Vagina (tissue), 2 donors: ENCODE measurements around the gene INTS6. TPM values are rescaled to one million over a fixed set of nuclear protein-coding genes. Genes with fewer than 3 reads are reported as not detected.

Experiments used
- DNase-seq, 2 donors: peaks; one replicate each; pipeline ENCODE4 v3.0.0-alpha.2; 2017; ENCODE audit errors: extremely low spot score in 2 of 2
- H3K27ac ChIP-seq: fragments of 200-600 bp; sonication (generic); one replicate; pipeline ENCODE4 v1.5.1; 2019
- H3K27me3 ChIP-seq: fragments of 200-600 bp; sonication (generic); one replicate; pipeline ENCODE4 v1.5.1; 2019
- H3K36me3 ChIP-seq, 2 donors: fragments of 200-600 bp; sonication (generic); one replicate each; pipeline ENCODE4 v1.5.1; 2017 to 2019
- H3K4me1 ChIP-seq: fragments of 200-600 bp; sonication (generic); one replicate; pipeline ENCODE4 v1.5.1; 2019
- H3K4me3 ChIP-seq, 2 donors: fragments of 200-600 bp; sonication (generic); 1 replicate in 1 of 2; 2 replicates in 1 of 2; pipeline ENCODE4 v1.5.1; 2016 to 2019
- H3K9me3 ChIP-seq: fragments of 200-600 bp; sonication (generic); one replicate; pipeline ENCODE4 v1.5.1; 2019
- POLR2A ChIP-seq, 2 donors: fragments of 450-650 bp; IDR thresholded peaks; one replicate each; pipeline ENCODE4 v1.6.1; 2017; ENCODE audit warnings: antibody characterized with exemption in 2 of 2, mild to moderate bottlenecking in 2 of 2, moderate library complexity in 2 of 2
- POLR2AphosphoS5 ChIP-seq, 2 donors: sonication (generic); formaldehyde crosslinking; IDR thresholded peaks; one replicate each; pipeline ENCODE4 v1.9.0; 2017; ENCODE audit warnings: antibody characterized with exemption in 2 of 2, mild to moderate bottlenecking in 2 of 2, low read depth in 1 of 2; ENCODE audit not compliant: insufficient read depth in 1 of 2
- intact Hi-C: fragments of 100-400 bp; cut with DNase I; formaldehyde crosslinking; loops from one replicate; pipeline ENCODE4 v1.15.1; 2023
- total RNA-seq: library from RNA; depleted of rRNA; stranded (reverse); fragments of >200 nt; gene quantifications from one replicate; pipeline ENCODE4 v1.2.3, GENCODE V29; 2016
- TF ChIP-seq, protein P1 (sequence below), 3 experiments: fragments of 450-650 bp in 2 of 3; fragments of 200-600 bp in 1 of 3; sonication (generic) in 1 of 3; IDR thresholded peaks; one replicate each; pipeline ENCODE4 v1.5.1; 2017 to 2019; ENCODE audit warnings: antibody characterized with exemption in 3 of 3, mild to moderate bottlenecking in 2 of 3, moderate library complexity in 2 of 3

The INTS6 gene
- total RNA-seq, 1 donor from 2014 or later, result 56.2 TPM

DNA sequence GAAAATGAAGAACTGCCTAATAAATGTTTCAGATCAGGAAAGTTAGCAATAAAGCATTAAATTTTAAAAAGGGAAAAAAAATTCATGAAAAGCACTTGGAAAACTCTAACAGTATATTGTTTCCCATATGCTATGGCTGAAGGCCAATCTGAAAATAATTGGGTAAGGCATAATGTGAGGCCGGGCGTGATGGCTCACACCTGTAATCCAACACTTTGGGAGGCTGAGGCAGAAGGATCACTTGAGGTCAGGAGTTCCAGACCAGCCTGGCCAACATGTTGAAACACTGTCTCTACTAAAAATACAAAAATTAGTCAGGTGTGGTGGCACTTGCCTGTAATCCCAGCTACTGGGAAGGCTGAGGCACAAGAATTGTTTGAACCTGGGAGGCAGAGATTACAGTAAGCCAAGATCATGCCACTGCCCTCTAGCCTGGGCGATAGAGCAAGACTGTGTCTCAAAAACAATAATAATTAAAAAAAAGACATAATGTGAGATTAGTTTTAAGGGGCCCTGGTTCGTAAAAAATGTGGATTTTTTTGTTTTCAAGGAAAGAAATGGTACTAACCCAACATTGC is 15.2 kb downstream of the INTS6 start:
- Histone ChIP-seq H3K36me3 (no peaks in the 10 kb centered on the region), H3K9me3 (no peaks in the 10 kb centered on the region), H3K4me3 (no peak overlapping the region), H3K4me1 (no peaks in the 10 kb centered on the region), H3K27ac (no peak overlapping the region), H3K27me3 (no peaks in the 10 kb centered on the region)
- TF ChIP-seq POLR2A (IDR thresholded peaks at IDR 0.05) (no peak), POLR2AphosphoS5 (IDR thresholded peaks at IDR 0.05; ENCODE audit: insufficient read depth in 1 of 2, low read depth in 1 of 2) (no peak)
- TF ChIP-seq, protein P1, sequence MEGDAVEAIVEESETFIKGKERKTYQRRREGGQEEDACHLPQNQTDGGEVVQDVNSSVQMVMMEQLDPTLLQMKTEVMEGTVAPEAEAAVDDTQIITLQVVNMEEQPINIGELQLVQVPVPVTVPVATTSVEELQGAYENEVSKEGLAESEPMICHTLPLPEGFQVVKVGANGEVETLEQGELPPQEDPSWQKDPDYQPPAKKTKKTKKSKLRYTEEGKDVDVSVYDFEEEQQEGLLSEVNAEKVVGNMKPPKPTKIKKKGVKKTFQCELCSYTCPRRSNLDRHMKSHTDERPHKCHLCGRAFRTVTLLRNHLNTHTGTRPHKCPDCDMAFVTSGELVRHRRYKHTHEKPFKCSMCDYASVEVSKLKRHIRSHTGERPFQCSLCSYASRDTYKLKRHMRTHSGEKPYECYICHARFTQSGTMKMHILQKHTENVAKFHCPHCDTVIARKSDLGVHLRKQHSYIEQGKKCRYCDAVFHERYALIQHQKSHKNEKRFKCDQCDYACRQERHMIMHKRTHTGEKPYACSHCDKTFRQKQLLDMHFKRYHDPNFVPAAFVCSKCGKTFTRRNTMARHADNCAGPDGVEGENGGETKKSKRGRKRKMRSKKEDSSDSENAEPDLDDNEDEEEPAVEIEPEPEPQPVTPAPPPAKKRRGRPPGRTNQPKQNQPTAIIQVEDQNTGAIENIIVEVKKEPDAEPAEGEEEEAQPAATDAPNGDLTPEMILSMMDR (IDR thresholded peaks at IDR 0.05), result no peak
- no peak for DNase-seq
- intact Hi-C loops, result no loop called here

DNA sequence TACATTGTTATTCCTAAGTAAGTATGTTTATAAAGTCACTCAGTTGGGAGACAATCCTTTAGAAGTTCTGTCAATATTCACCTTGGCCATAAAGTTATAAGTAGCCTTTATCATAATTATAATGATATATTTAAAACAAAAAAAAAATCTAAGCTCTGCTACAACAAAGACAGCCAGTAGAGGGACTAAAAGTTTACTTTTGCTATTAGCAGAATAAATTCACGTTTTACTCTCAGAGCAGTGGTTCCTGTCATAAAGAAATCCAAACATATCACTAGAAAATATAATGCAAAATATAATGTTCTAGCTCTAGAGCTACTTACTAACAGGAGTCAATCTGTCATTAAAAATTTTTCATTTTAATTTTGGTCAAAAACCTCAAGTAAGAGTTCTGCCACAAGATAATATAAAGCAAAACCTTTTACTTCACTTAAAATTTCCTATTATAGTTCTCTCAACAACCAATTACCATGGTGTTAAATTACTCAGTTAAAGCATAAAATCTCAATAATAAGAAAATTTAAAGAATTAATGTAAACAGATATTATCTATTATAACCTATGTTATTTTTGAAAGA is 17.7 kb downstream of the INTS6 start:
- Histone ChIP-seq H3K9me3 (no peaks in the 10 kb centered on the region), H3K27ac (no peak overlapping the region), H3K4me3 (no peak overlapping the region), H3K27me3 (no peaks in the 10 kb centered on the region), H3K36me3 (peaks cover 0 to 1% of the 10 kb centered on the region in 2 donors), H3K4me1 (no peaks in the 10 kb centered on the region)
- intact Hi-C loops, result no loop called here
- no peak for DNase-seq
- no peak for TF ChIP-seq POLR2AphosphoS5 (IDR thresholded peaks at IDR 0.05; ENCODE audit: insufficient read depth in 1 of 2, low read depth in 1 of 2)
- no peak for TF ChIP-seq POLR2A (IDR thresholded peaks at IDR 0.05)
- TF ChIP-seq, protein P1 (IDR thresholded peaks at IDR 0.05), result peak in 1 of 3 experiments; percentile 30

DNA sequence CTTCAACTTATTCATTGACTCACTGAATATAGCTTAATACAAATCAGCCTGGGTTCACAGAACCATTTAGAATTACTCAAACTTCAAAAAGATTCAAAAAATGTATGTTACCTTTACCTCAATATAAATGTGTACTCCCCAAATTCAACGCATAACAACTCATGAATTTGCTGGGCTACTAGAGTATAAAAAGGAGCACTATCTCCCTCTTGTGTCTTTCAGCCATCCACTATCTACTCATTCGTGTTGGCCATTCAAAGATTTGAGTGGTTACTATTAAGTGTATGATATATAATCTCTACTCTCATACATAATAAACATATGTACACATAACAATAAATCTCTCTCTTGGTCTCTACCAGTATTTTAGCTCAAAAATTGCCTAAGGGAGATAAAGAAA is 20.3 kb downstream of the INTS6 start:
- Histone ChIP-seq H3K27me3 (no peaks in the 10 kb centered on the region), H3K9me3 (no peaks in the 10 kb centered on the region), H3K36me3 (peaks cover 0 to 12% of the 10 kb centered on the region in 2 donors), H3K4me3 (no peak overlapping the region), H3K4me1 (no peaks in the 10 kb centered on the region), H3K27ac (no peak overlapping the region)
- intact Hi-C loops, result no loop called here
- DNase-seq, result no peak
- no peak for TF ChIP-seq POLR2AphosphoS5 (IDR thresholded peaks at IDR 0.05; ENCODE audit: insufficient read depth in 1 of 2, low read depth in 1 of 2)
- no peak for TF ChIP-seq POLR2A (IDR thresholded peaks at IDR 0.05)
- TF ChIP-seq, protein P1 (IDR thresholded peaks at IDR 0.05), result no peak

DNA sequence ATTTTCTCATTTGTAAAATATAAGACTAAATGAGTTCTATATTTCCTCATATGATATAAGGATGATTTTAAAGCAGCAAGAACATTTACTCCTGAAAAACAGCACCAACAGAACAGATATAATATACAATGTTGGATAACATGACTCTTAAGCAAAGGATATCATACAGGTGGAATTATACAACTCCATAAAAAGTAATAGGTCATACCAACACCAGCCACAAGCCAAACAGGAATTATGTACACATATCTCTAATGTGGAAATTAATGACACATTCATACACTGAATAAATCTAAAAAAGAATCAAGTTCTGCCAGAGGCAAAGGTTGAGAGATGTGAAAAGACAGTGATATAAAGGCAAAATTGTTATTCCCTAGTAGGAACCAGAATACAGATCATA is 25.9 kb downstream of the INTS6 start:
- H3K27ac ChIP-seq, result no peak overlapping the region
- no peak overlapping the region for H3K4me3 ChIP-seq
- peaks cover 0 to 12% of the 10 kb centered on the region in 2 donors for H3K36me3 ChIP-seq
- H3K27me3 ChIP-seq, result no peaks in the 10 kb centered on the region
- H3K9me3 ChIP-seq, result no peaks in the 10 kb centered on the region
- TF ChIP-seq POLR2A (IDR thresholded peaks at IDR 0.05), result no peak
- TF ChIP-seq, protein P1 (IDR thresholded peaks at IDR 0.05), result no peak
- no peak for TF ChIP-seq POLR2AphosphoS5 (IDR thresholded peaks at IDR 0.05; ENCODE audit: insufficient read depth in 1 of 2, low read depth in 1 of 2)
- H3K4me1 ChIP-seq, result peaks cover 35% of the 10 kb centered on the region
- DNase-seq, result no peak
- intact Hi-C loops, result no loop called here

DNA sequence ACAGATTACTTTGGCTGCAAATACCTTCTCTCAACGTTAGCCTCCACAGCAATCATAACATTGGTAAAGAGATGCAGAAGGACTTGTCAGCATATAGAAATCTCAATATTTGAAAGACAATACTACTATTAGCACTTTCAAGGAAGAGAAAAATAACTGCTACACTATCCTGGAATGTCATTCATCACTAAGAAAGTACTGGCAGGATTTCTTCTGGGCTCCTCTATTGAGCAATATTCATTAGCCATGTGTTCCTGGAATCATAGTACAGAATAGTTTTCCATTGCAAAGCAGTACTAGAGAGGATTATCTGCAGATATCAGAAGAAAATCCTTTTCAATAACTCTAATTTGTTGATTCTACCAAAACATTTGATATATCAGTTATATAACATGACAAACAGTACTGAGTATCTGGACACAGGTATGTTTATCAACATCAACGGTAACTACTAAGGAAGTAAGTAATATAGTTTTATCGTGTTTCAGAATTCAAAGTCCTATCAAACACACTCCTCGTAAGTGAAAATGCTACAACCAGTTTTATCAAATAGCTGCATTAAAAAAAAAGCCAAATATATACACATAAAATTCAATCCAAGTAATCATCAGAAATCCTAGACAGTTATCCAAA is 27.3 kb downstream of the INTS6 start:
- TF ChIP-seq POLR2AphosphoS5 (IDR thresholded peaks at IDR 0.05; ENCODE audit: insufficient read depth in 1 of 2, low read depth in 1 of 2), result peak in 1 of 2 donors; percentile 19
- TF ChIP-seq, protein P1 (IDR thresholded peaks at IDR 0.05), result no peak
- DNase-seq, result no peak
- Histone ChIP-seq H3K27ac (no peak overlapping the region), H3K9me3 (no peaks in the 10 kb centered on the region), H3K4me1 (peaks cover 39% of the 10 kb centered on the region), H3K4me3 (no peak overlapping the region), H3K27me3 (no peaks in the 10 kb centered on the region), H3K36me3 (peaks cover 0 to 12% of the 10 kb centered on the region in 2 donors)
- intact Hi-C loops, result no loop called here
